ENCODE measurements around the gene WDR26.
"Not testable (repeated sequence)": the region's sequence is repeated elsewhere in the genome, so short reads cannot be mapped to it uniquely, and the experiment has no call there.

Gene WDR26

GRCh38 chr1:224432146-224432545, 2.5 kb downstream of the WDR26 start:
- H3K4me1 ChIP-seq, result peaks cover 37 to 64% (median 53%) of the 10 kb centered on the region in 10 experiments
- no peak for TF ChIP-seq Cebpa-rat (IDR thresholded peaks at IDR 0.05)
- H3K4me3 ChIP-seq, result peak overlapping the region; percentile 73 to 89 (median 84)
- peaks cover 13 to 65% (median 55%) of the 10 kb centered on the region in 11 experiments for H4K20me1 ChIP-seq
- H3K9ac ChIP-seq, result peak overlapping the region; percentile 86 to 96 (median 93)
- peaks cover 27 to 36% (median 31%) of the 10 kb centered on the region in 11 experiments for H3K36me3 ChIP-seq
- H3K27ac ChIP-seq, result peak overlapping the region; percentile 82 to 91 (median 88); a peak in 17 of 22 replicates
- H3K9me3 ChIP-seq (replicated peaks in 1 of 11), result no peaks in the 10 kb centered on the region
- H3K27me3 ChIP-seq, result no peaks in the 10 kb centered on the region
- peak overlapping the region; percentile 80 to 98 (median 90) for H3K4me2 ChIP-seq

GRCh38 chr1:224431726-224432125, 2.9 kb downstream of the WDR26 start:
- Histone ChIP-seq H3K27ac (peak overlapping the region in 9 of 11 experiments; percentile 23 to 91 (median 88); a peak in 13 of 22 replicates), H3K4me3 (peak overlapping the region; percentile 73 to 89 (median 84); a peak in 19 of 20 replicates), H3K27me3 (no peaks in the 10 kb centered on the region), H3K9ac (peak overlapping the region; percentile 2 to 96 (median 93); a peak in 20 of 22 replicates), H3K9me3 (replicated peaks in 1 of 11) (no peaks in the 10 kb centered on the region), H3K4me2 (peak overlapping the region; percentile 71 to 98 (median 89)), H3K4me1 (peaks cover 37 to 64% (median 52%) of the 10 kb centered on the region in 10 experiments), H3K36me3 (peaks cover 31 to 40% (median 35%) of the 10 kb centered on the region in 11 experiments), H4K20me1 (peaks cover 13 to 69% (median 57%) of the 10 kb centered on the region in 11 experiments)
- no peak for TF ChIP-seq Cebpa-rat (IDR thresholded peaks at IDR 0.05)

- H3K27ac ChIP-seq, result peak overlapping the region; percentile 14 to 90 (median 69); a peak in 20 of 22 replicates
- H3K9ac ChIP-seq, result peak overlapping the region; percentile 6 to 96 (median 56); a peak in 20 of 22 replicates
- peaks cover 35 to 51% (median 46%) of the 10 kb centered on the region in 11 experiments for H3K36me3 ChIP-seq
- H3K4me2 ChIP-seq, result peak overlapping the region; percentile 59 to 98 (median 87)
- no peaks in the 10 kb centered on the region for H3K9me3 ChIP-seq (replicated peaks in 1 of 11)
- H3K4me3 ChIP-seq, result peak overlapping the region in 8 of 10 experiments; percentile 15 to 87 (median 39); a peak in 11 of 20 replicates
- H3K4me1 ChIP-seq, result peaks cover 34 to 61% (median 49%) of the 10 kb centered on the region in 10 experiments
- TF ChIP-seq Cebpa-rat (IDR thresholded peaks at IDR 0.05), result no peak
- peaks cover 18 to 81% (median 65%) of the 10 kb centered on the region in 11 experiments for H4K20me1 ChIP-seq
- no peaks in the 10 kb centered on the region for H3K27me3 ChIP-seq
These were observed 4.0 kb downstream of the WDR26 start for GRCh38 chr1:224430511-224431113.

GRCh38 chr1:224429616-224430326, 4.8 kb downstream of the WDR26 start:
- peak overlapping the region in 7 of 11 experiments; percentile 11 to 98 (median 87); a peak in 12 of 22 replicates for H3K4me2 ChIP-seq
- peak overlapping the region in 3 of 10 experiments; percentile 8 to 86 (median 38); a peak in 4 of 20 replicates for H3K4me3 ChIP-seq
- peaks cover 38 to 59% (median 54%) of the 10 kb centered on the region in 11 experiments for H3K36me3 ChIP-seq
- no peaks in the 10 kb centered on the region for H3K27me3 ChIP-seq
- H3K27ac ChIP-seq, result peak overlapping the region in 7 of 11 experiments; percentile 17 to 90 (median 46); a peak in 10 of 22 replicates
- peak overlapping the region in 2 of 11 experiments; percentile 29 to 96; a peak in 3 of 22 replicates for H3K9ac ChIP-seq
- TF ChIP-seq Cebpa-rat (IDR thresholded peaks at IDR 0.05), result no peak
- H3K4me1 ChIP-seq, result peaks cover 31 to 59% (median 47%) of the 10 kb centered on the region in 10 experiments
- peaks cover 20 to 89% (median 72%) of the 10 kb centered on the region in 11 experiments for H4K20me1 ChIP-seq
- no peaks in the 10 kb centered on the region for H3K9me3 ChIP-seq (replicated peaks in 1 of 11)

- Histone ChIP-seq H3K4me1 (peaks cover 31 to 59% (median 47%) of the 10 kb centered on the region in 10 experiments), H3K27ac (peak overlapping the region in 2 of 11 experiments; percentile 26 to 29; a peak in 2 of 22 replicates), H3K36me3 (peaks cover 49 to 70% (median 64%) of the 10 kb centered on the region in 11 experiments), H3K4me2 (peak overlapping the region in 4 of 11 experiments; percentile 17 to 98 (median 90); a peak in 6 of 22 replicates), H4K20me1 (peaks cover 20 to 99% (median 73%) of the 10 kb centered on the region in 11 experiments)
- H3K4me3 ChIP-seq; H3K9ac ChIP-seq; H3K27me3 ChIP-seq; H3K9me3 ChIP-seq (replicated peaks in 1 of 11): not testable (repeated sequence)
These were observed 5.9 kb downstream of the WDR26 start for GRCh38 chr1:224428713-224429112.

- H3K9me3 ChIP-seq (replicated peaks in 1 of 11), result no peaks in the 10 kb centered on the region
- H3K27me3 ChIP-seq, result no peaks in the 10 kb centered on the region
- peaks cover 23 to 53% (median 43%) of the 10 kb centered on the region in 10 experiments for H3K4me1 ChIP-seq
- H3K4me2 ChIP-seq, result peak overlapping the region in 2 of 11 experiments; percentile 50 to 89; a peak in 4 of 22 replicates
- no peak for TF ChIP-seq Cebpa-rat (IDR thresholded peaks at IDR 0.05)
- H3K27ac ChIP-seq, result no peak overlapping the region
- H3K9ac ChIP-seq, result 0 out of 22 replicates have a peak overlapping the region, but pooled peaks of 1 of the 11 experiments have one; percentile 22
- no peak overlapping the region for H3K4me3 ChIP-seq
- H4K20me1 ChIP-seq, result peaks cover 10 to 100% (median 70%) of the 10 kb centered on the region in 11 experiments
- H3K36me3 ChIP-seq, result peaks cover 62 to 84% (median 77%) of the 10 kb centered on the region in 11 experiments
These were observed 7.3 kb downstream of the WDR26 start for GRCh38 chr1:224427346-224427745.

GRCh38 chr1:224426869-224427268, 7.7 kb downstream of the WDR26 start:
- not testable (repeated sequence) for H3K9me3 ChIP-seq (replicated peaks in 1 of 11); H3K9ac ChIP-seq; H3K4me3 ChIP-seq; H3K27me3 ChIP-seq; H3K27ac ChIP-seq
- Histone ChIP-seq H3K36me3 (peaks cover 67 to 88% (median 82%) of the 10 kb centered on the region in 11 experiments), H3K4me1 (peaks cover 19 to 53% (median 38%) of the 10 kb centered on the region in 10 experiments), H4K20me1 (peaks cover 7 to 100% (median 68%) of the 10 kb centered on the region in 11 experiments; a peak in 20 of 22 replicates), H3K4me2 (peak overlapping the region in 1 of 11 experiments; percentile 89; a peak in 1 of 22 replicates)

GRCh38 chr1:224425279-224425884, 9.2 kb downstream of the WDR26 start:
- Histone ChIP-seq H3K9me3 (replicated peaks in 1 of 11) (no peaks in the 10 kb centered on the region), H3K36me3 (peaks cover 82 to 97% (median 94%) of the 10 kb centered on the region in 11 experiments), H3K27me3 (no peaks in the 10 kb centered on the region), H3K27ac (0 out of 22 replicates have a peak overlapping the region, but pooled peaks of 1 of the 11 experiments have one; percentile 2), H4K20me1 (peaks cover 7 to 100% (median 58%) of the 10 kb centered on the region in 11 experiments; a peak in 20 of 22 replicates), H3K4me2 (peak overlapping the region in 6 of 11 experiments; percentile 8 to 55 (median 28); a peak in 9 of 22 replicates), H3K4me3 (no peak overlapping the region), H3K4me1 (peaks cover 8 to 47% (median 28%) of the 10 kb centered on the region in 10 experiments; a peak in 19 of 20 replicates), H3K9ac (peak overlapping the region in 3 of 11 experiments; percentile 15 to 57 (median 42); a peak in 4 of 22 replicates)
- no peak for TF ChIP-seq Cebpa-rat (IDR thresholded peaks at IDR 0.05)

Data from BLaER1 treated with 17β-estradiol and CSF1 and Interleukin-3, amounts not matched to agents 10 nM and 100 nM (cell line).